HFFc6 (cell line): ENCODE results near the gene LPIN2. TPM values are rescaled to one million over a fixed set of nuclear protein-coding genes. Genes with fewer than 3 reads are reported as not detected.

Experiments used
- DNase-seq: peaks from one replicate; pipeline ENCODE4 v3.0.0-alpha.2; 2018
- H3K27ac Mint-ChIP-seq: 2 replicates; pipeline ENCODE4 v1.8.0; 2020; ENCODE audit warnings: mild to moderate bottlenecking, mixed read lengths
- H3K27me3 Mint-ChIP-seq: 2 replicates; pipeline ENCODE4 v1.8.0; 2021; ENCODE audit warnings: mild to moderate bottlenecking, moderate library complexity, mixed read lengths; ENCODE audit not compliant: insufficient read depth
- H3K36me3 Mint-ChIP-seq: 2 replicates; pipeline ENCODE4 v1.8.0; 2021; ENCODE audit warnings: low read depth, mixed read lengths
- H3K4me1 Mint-ChIP-seq: 2 replicates; pipeline ENCODE4 v1.8.0; 2020; ENCODE audit warnings: low read depth, mixed read lengths
- H3K4me3 Mint-ChIP-seq: 2 replicates; pipeline ENCODE4 v1.8.0; 2020; ENCODE audit warnings: mild to moderate bottlenecking, moderate library complexity, mixed read lengths
- H3K9me3 Mint-ChIP-seq: 2 replicates; pipeline ENCODE4 v1.8.0; 2020; ENCODE audit warnings: mild to moderate bottlenecking, mixed read lengths
- CTCF ChIP-seq: fragments of 200-600 bp; sonication (generic); IDR thresholded peaks from 2 replicates; pipeline ENCODE4 v1.5.0; 2021; ENCODE audit warnings: antibody characterized with exemption, mild to moderate bottlenecking
- total RNA-seq, 6 experiments: library from RNA; stranded (reverse); fragmentation: NEBNext Ultra II Directional; extraction: Animal tissue kit (Norgen Biotek cat#: 25700); gene quantifications; 2 replicates in 1 of 6; 3 replicates in 5 of 6; pipeline ENCODE4 v1.2.3, GENCODE V29; 2021

LPIN2 gene
- total RNA-seq, 6 experiments from 2014 or later: 24.6 to 27.7 (median 26.3) TPM

- peaks cover 38% of the 10 kb centered on the region for H3K36me3 Mint-ChIP-seq
- peak overlapping the region; percentile 82; the same call in 1 of the 2 replicates for H3K4me3 Mint-ChIP-seq
- H3K27me3 Mint-ChIP-seq: no peaks in the 10 kb centered on the region
- peak overlapping the region; percentile 81; the same call in 1 of the 2 replicates for H3K27ac Mint-ChIP-seq
- DNase-seq: no peak
- peaks cover 5% of the 10 kb centered on the region; the same call in 1 of the 2 replicates for H3K9me3 Mint-ChIP-seq
- TF ChIP-seq CTCF: no peak
- peaks cover 72% of the 10 kb centered on the region for H3K4me1 Mint-ChIP-seq
Measured at GRCh38 chr18:2998644-2999043, 14.3 kb downstream of the LPIN2 start.

- peak overlapping the region; percentile 81; the same call in 1 of the 2 replicates for H3K27ac Mint-ChIP-seq
- no peak for DNase-seq
- H3K27me3 Mint-ChIP-seq: no peaks in the 10 kb centered on the region
- H3K4me3 Mint-ChIP-seq: peak overlapping the region; percentile 4; the same call in 1 of the 2 replicates
- H3K9me3 Mint-ChIP-seq: peaks cover 5% of the 10 kb centered on the region; the same call in 1 of the 2 replicates
- TF ChIP-seq CTCF: no peak
- peaks cover 32% of the 10 kb centered on the region for H3K36me3 Mint-ChIP-seq
- H3K4me1 Mint-ChIP-seq: peaks cover 75% of the 10 kb centered on the region
Measured at GRCh38 chr18:2997846-2998564, 14.9 kb downstream of the LPIN2 start.

DNA sequence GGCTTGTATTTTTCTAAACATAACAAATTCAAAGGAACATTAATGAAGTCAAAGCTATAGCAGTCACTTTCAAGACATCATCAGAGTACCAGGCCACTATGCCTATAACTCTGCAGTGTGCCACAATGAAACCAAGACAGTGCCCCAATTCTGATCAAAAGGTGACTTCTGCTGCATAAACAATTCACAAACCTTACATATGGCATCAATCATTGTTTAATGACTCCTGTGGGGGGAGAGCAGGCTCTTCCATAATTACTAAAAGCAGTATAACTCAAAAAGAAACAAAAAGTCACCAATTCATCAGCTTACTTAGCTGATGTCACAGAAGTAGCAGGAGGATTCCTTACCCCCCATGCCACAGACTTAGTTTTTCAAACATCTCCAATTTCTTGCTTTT, 15.5 kb downstream of the LPIN2 start:
- H3K36me3 Mint-ChIP-seq: peaks cover 26% of the 10 kb centered on the region

GRCh38 chr18:2994603-2995432, 18.1 kb downstream of the LPIN2 start:
- Mint-ChIP-seq H3K4me3 (no peak overlapping the region), H3K27ac (peak overlapping the region; percentile 66), H3K36me3 (peaks cover 15% of the 10 kb centered on the region), H3K27me3 (no peaks in the 10 kb centered on the region), H3K9me3 (no peaks in the 10 kb centered on the region), H3K4me1 (peaks cover 62% of the 10 kb centered on the region)
- DNase-seq: no peak
- TF ChIP-seq CTCF: peak; percentile 50

More for the DNA sequence above, 15.5 kb downstream of the LPIN2 start:
- TF ChIP-seq CTCF: no peak
- peaks cover 5% of the 10 kb centered on the region; the same call in 1 of the 2 replicates for H3K9me3 Mint-ChIP-seq
- peaks cover 69% of the 10 kb centered on the region for H3K4me1 Mint-ChIP-seq
- no peaks in the 10 kb centered on the region for H3K27me3 Mint-ChIP-seq
- peak overlapping the region; percentile 81; the same call in 1 of the 2 replicates for H3K27ac Mint-ChIP-seq
- H3K4me3 Mint-ChIP-seq: no peak overlapping the region; the same call in 1 of the 2 replicates
- no peak for DNase-seq

DNA sequence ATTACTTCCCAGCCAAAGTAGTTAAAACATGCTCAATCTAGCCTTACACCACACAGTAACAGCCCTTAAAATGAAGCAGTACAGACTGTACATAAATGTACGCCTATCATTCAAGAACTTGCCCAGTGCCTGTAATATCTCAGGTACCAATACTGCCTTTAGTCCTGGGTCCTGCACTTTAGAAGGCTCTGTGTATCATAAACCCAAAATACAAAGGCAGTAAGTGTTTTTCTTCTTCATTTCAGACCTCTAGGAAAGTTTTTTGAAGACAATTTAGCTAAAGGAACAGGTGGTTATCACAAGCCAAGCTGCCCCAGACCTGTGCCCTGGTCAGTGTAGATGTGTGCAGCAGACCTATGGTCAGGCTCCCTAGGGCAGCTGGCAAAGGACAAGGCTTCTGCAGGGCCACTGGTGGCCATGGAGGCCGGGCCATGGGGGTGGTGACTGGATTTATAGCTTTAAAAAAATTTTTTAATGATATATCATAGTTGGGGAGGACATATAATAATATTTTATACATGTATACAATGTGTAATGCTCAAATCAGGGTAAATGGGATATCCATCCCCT, 18.8 kb downstream of the LPIN2 start:
- no peak for TF ChIP-seq CTCF
- no peak for DNase-seq
- peaks cover 61% of the 10 kb centered on the region for H3K4me1 Mint-ChIP-seq
- no peaks in the 10 kb centered on the region for H3K9me3 Mint-ChIP-seq
- peaks cover 20% of the 10 kb centered on the region for H3K36me3 Mint-ChIP-seq
- H3K27me3 Mint-ChIP-seq: no peaks in the 10 kb centered on the region
- no peak overlapping the region for H3K4me3 Mint-ChIP-seq
- no peak overlapping the region for H3K27ac Mint-ChIP-seq
